Stimulated activated CD4-positive, alpha-beta T cell treated with anti-CD3 and anti-CD28 coated beads, Interleukin-15, amount 100 ng/mL, for 48 hours (primary cell): ENCODE results near the gene MACROD2.
"Not testable (repeated sequence)": the region's sequence is repeated elsewhere in the genome, so short reads cannot be mapped to it uniquely, and the experiment has no call there.

Experiments
- DNase-seq, 2 donors: peaks; one replicate each; pipeline ENCODE4 v3.0.0-alpha.2; 2020; ENCODE audit warnings: low read depth in 2 of 2

Gene MACROD2

DNA sequence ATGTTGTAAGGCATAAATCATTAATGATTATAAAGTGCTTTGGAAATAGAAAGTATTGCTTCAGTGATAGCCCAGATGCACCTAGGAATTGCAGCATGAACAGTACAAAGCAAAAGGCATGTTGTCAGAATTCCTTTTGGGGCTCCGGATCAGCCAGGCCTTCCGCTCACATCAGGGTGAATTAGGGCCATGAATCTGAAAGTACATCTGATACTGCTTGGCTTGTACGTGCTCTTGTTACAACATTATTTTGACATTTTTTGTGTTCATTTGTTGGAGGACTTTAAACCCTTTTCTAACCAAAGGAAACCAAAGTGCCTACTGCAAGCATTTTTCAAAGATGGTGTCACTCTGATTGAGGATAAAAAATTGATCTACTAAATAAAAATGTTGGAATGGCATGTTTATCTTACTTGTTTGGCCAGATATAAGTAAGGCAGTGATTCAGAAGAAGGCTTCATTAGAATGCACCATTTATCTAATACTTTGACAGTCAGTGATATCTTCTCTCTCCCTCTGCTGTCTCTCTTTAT is 1347.7 kb downstream of the MACROD2 start:
- no peak for DNase-seq

DNA sequence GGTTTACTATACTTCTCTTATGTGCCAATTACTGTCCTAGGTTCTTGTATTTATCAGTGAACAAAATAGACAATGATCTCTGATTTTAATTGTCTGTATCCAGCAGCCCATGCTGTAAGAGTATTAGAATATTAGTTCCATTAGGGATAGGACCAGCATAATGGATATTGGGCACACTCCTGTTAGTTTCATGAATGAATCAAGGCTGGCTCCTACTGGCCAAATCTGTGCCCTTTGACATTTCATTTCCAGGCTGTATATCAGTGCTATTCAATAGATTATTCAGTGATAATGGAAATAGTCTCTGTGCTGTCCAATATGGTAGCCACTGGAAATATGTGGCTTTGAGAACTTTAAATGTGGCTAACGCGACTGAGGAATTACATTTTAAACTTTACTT is 1350.0 kb downstream of the MACROD2 start:
- DNase-seq, result no peak

DNA sequence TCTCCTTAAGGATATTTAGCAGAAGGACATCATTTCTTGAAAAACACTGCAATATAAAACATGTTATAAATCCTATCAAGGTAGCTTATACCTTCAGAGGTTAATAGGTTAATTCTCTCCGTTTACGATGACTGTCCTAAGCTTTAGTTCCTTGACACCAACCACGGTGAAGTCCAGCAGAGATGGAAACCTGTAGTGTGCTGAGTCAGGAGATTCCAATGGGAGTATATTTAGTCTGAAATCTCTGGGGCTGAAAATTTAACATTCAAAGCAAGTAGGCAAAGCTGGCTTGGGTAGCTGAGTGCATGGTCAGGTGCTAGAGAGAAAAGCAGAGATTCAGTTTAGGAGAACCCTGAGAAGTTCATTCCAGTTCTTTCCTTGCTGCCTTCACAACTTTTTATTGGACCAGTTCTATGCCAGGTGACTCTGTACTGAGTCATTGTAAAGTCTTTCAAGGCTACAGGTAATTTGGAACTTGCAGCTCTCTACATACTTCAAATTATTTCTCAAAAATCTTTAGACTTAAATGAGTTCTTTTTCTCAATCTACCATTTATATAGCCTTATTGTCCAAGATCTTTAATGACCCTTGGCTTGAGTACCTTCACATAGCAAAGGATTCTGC is 1351.5 kb downstream of the MACROD2 start:
- DNase-seq, result no peak

DNA sequence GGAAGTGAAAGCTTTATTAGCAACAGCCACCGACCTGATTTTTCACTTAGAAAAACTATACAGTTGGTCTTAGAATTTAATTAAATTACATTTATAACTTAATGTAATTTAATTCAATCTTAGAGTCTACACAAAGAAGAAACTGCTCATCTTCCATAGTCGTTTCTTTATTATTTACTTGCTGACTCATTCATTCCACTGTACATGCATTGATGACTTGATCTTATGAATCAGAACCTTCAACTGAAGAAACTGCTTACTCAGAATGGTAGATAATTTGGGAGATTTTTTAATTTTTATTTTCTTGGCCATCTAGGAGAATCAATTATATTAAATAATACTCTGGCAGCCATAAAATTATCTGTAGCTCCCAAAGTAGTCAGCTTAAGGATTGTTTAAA is 1363.7 kb downstream of the MACROD2 start:
- no peak for DNase-seq

DNA sequence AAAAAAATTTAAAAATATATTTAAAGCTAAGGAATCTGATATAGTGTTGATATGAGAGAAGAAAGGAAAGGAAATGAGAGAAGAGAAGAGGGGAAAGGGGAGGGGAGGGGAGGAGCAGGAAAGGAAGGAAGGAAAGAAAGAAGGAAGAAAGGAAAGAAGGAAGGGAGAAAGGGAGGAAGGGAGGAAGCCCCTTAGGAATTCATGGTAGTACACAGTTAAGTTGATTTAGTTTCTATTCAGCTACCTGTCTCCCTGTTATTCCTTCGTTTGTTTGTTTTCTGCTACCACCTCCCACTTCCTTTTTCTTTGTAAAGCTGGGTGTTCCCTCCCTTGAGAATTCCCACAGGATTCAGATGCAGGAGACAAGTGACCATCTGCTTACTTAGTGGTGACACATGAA is 1367.5 kb downstream of the MACROD2 start:
- DNase-seq, result no peak

DNA sequence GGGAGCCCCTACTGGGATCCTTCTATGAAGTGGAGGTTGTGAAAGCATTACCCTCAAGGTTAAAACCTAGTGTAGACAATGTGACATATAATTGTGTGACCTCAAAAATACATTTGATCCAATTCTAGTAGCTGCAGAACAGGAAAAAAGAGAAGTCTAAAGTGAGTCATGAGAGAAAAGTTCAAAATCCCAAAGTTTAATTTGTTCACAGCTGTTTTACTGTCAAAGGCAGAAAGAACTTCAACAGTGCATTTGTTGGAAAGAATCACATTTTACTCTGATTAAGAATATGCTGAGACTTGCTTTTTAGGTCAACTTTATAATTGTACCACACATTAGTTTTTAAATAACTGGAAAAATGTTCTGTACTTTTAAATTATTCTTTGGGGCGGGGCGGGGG is 1369.5 kb downstream of the MACROD2 start:
- DNase-seq, result no peak

DNA sequence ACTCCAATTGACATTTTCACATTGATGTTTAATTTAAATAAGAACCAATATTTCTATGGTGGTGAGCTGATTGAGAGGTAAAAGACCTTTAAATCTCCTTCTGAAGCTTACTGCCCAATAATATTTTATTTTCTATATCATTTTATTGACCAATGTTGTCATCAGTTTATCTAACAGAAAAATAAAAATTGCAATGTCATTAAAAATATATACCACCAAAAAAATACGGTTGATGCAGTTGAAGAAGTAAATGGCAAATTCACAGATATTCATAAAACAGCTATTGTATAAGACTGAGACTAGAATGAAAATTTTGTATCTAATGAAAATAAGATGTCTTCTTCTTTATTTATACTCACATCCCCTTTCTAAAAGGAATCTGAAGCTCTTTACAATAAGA is 1375.1 kb downstream of the MACROD2 start:
- DNase-seq, result no peak

DNA sequence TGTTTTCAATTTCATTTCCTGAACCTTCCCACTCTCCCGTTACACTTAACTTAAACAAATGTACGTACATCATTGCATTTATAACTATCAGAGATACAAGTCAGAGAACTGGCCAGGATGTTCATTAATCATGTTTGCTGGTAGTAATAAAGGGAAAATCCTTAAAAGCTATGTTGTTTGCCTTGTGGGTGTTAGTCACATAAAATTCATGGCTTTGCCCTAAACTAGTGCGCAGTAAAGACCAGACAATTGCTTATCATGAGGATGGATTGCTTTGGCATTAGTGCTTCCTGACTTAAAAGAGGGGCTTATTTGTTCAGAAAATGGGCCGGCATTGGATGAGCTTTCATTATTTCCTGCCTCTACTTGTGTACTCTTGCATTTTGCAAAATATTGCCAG is 1379.4 kb downstream of the MACROD2 start:
- no peak for DNase-seq

DNA sequence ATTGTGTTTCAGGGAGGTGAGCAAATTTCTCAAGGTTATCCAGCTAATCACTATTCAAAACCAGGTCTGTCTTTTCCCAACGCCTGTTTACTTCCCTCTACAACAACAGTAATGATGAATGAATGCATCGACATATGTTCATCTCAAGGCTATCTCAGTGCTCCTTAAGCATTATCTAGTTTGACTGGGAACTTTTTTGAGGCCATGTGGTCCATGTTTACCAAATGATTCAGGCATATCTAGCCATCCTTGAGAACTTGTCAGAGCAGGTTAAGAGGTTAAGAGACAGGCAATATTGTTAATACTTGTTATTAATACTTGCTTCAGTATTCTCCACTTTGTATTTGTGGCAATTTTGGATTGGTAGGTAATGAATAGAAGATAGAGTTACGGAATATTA is 1380.5 kb downstream of the MACROD2 start:
- DNase-seq, result no peak

DNA sequence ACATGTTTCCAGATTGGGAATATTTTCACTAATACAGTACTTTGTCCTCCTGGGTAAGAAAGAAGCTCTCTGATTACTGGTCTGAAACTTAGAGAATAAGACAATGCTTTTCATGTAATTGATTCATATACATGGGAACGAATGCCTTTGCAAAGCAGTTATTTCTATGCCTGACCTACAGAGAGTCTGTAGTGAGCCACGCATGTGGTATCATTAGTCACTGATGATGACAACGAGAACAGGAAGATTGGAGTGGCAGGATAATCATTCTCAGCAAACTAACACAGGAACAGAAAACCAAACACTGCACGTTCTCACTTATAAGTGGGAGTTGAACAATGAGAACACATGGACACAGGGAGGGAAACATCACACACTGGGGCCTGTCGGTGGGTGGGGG is 1382.3 kb downstream of the MACROD2 start:
- DNase-seq, result not testable (repeated sequence)

DNA sequence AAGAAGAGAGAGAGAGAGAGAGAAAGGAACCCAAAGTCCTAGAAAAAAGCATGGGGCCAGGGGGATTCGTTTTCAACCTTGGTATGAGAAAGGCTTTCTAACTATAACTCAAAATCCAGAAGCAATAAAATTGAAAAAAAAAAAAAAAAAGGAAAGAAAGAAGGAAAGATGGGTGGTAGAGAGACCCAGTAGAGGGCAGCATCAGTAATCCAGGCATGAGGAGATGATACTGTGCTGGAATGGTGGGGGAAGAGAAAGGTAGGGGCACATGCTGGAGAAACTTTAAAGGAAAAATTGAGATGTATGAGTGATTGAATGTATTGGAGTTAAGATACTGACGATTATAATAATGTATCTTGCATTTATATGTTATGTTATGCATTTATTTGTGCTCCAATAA is 1382.8 kb downstream of the MACROD2 start:
- DNase-seq, result no peak

DNA sequence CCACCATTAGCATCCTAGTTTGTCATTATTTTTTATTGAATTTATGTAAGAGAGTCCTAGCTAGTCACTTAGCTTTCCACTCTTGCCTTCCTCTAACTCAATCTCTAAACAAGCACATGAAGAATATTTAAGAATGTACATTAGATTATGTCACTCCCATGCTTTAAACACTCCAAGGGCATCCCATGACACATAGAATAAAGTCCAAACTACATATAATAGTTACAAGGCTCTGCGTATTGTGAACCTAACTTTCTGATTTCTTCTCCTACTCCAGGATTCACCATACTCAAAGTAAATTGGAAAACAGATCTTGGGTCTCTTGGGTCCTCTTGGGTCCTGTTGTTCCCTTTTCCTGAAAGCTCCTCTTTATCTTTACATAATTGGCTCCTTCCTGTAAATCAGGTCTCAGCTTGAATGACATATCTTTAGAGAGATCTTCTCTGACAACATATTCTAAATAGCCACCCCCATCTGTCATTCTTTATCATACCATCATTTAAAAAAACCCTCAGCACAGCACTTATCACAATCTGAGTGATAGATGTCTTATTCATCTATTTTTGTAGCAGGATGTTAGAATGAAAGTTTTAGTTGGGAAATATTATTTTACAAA is 1384.5 kb downstream of the MACROD2 start:
- DNase-seq, result no peak

DNA sequence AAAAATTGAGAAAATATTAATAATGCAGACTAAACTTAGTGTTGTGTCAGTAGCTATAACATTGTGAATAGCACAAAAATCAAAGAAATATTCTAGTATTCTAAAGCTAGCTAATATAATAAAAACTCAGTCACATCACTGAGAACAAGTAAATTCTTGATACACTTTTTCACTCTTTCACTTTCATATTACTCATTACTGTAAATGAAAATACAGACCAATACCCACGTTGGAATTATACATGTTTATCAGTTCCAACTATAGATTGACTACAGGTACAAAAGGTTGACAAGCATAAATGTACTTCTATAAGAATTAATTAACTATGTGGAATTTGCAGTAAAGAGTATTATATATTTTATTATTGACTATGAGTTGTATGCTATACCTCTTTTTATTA is 1385.5 kb downstream of the MACROD2 start:
- DNase-seq, result no peak

DNA sequence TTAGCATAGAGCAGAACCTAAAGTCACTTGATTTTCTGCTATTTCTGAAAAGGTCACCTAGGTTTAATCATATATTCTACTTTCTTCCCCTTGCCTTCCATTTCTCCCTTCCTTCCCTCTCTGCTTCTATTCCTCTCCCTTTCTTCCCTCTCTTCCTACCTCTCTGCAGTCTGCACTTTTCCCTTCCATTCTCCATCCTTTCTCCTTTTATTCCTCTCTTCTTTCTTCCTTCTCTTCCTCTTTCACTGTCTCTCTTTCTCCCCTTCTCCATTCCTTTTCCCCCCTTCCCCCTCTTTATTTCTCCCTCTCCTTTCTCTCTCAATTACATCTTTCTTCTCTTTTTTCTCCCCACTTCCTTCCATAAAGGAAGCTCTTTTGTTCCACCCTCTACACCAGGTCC is 1391.9 kb downstream of the MACROD2 start:
- DNase-seq, result no peak

DNA sequence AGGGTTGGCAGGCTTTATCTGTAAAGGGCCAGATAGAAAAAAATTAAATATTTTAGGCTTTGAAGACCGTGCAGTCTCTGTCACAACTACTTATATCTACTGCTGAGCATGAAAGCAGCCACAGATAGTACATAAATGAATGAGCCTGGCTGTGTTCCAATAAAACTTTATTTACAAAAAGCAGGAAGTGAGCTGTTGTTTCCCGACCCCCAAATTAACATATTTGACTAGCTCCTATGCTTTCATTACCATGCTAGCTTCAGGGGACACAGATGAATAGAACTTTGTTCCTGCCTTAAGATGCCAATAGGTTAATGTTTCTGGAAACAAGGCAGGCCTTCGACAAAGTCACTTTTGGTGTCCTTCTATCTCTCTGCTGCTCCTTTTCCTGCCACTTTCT is 1400.1 kb downstream of the MACROD2 start:
- no peak for DNase-seq

DNA sequence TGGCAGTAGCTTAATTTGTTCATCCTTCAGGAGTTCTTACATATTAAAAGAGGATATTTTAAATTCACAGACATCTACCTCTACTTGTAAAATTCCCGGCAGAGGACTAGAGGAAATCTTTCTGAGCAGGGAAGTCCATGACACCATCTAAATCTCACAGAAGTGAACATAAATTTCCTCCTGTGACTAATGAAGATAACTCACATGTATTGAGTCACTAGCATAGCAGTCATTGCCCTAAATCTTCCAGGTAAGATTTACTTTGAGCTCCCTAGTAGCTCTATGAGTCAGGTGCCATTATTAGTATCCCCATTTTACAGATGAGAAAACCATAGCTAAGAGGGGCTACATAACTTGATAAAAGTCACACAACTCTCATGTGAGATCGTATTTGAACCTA is 1400.7 kb downstream of the MACROD2 start:
- DNase-seq, result no peak

DNA sequence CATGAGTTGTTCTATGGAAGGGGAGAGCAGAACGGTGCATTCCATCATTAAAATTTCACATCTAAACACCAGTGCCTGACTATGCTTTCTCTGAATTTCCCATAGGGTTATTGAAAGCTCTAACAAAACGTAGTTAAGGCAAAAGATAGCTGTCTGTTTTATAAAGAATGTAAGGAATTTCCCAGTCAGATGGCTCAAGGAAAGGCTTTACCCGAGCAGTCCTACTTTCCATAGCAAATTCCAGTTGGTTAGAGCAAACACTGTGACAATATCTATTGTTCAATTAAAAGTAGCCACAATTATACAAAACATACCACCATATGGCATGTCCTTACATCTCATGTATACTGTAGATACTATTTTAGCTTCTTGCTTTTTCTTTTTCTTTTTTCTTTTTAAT is 1401.6 kb downstream of the MACROD2 start:
- no peak for DNase-seq

DNA sequence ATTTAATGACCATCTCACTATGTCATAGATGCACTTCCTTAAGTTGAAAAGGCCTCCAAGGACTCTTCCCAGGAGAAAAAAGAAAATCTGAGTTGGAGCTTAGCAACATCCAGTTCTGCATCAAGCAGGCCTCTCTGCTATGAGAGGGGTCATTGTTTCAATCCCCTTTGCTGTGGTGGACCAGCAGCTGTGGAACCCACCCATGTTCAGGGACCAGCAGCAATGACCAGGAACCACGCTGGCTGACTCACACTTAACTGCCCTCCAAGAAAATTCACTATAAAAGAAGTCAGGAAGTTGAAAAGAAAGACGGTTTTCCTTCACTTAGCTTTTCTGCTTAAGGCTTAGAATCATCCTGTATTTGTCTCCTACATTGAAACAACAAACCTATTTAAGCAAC is 1404.5 kb downstream of the MACROD2 start:
- no peak for DNase-seq

DNA sequence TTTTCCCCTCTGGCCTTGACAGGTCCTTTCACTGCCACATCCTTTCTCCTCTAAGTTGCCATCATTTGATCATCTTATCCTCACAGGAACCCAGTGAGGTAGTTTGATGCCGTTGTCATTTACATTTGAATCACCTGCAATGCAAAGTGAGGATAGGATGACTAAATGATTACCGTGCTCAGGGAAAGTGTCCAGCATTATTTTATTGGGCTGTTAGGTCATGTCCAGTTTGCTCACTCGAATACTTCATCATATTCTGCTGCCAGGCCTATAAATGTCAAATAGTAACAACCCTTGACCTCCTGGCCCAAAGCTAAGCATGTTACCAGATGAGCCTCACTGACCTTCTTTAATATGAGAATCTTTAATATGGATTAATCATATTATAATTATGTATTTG is 1410.8 kb downstream of the MACROD2 start:
- no peak for DNase-seq

DNA sequence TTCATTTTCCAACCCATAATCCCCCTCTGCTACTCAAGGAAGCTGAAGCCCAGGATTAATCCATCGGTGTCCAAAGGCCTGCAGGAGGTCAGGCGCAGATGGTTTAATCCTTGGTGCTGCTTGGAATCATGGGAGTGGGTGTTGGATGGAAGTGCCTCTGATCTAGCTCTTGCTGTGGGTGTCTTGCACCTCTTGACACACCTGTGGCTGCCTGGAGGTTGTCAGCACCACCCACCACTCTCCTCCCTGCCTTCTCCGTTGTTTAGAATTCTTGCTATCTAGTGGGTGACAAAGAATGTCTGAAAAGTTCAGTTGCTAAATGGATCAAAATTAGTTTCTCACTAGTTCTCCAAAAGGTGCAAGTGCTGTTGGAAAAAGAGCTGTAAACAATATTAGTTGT is 1416.5 kb downstream of the MACROD2 start:
- DNase-seq, result no peak

DNA sequence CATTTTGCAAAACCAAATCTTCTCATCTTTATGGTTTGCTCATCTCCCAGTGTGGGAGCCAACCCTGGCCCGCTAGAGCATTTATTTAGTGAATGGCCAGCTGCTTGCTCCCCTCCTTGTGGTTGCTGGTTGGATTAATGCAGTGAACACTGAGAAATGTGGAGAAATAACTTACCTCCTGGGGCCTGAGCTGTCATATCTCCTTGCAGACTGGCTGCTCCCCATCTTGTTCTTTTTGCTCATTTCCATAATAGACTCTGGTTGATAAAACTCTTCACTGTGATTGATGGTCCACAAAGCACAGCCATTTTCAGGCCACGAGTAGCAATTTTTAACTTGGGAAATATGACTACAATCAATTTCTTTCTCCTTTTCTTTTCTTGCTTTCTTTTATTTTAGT is 1420.6 kb downstream of the MACROD2 start:
- no peak for DNase-seq

DNA sequence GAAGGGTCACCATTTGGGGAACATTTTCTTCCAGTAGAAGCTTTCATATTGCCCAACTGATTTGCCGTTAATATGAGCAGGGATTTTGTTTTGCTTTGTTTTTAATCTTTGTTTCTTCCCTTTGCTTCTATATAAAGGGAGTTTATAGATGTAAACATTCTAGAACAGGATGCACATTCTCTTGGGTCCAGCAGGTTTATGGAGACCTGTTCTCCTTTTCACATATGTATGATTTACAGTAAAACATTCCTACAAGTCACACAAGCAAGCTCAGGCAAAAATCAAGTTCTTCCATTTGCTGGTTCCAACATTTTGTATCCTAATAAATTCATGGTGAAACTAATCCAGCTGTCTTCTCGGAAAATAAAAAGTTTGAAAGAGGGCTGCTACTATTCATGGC is 1424.5 kb downstream of the MACROD2 start:
- no peak for DNase-seq

DNA sequence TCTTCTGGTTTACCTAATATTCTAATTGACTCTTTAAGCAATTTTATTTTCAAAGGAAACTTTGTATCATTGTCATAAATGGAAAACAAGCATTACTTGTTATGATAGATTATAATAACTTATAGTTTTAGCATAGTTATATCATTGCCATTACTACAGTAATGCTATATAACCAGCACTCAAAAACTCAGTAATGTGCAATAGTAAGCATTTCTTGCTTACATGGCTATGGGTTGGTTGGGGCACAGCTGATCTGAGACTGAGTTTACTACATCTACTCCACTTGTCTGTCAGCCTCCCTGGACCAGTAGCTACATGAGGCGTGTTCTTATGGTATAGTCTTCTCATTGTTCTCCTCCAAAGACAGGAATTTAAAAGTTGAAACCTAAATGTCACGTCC is 1427.7 kb downstream of the MACROD2 start:
- no peak for DNase-seq

DNA sequence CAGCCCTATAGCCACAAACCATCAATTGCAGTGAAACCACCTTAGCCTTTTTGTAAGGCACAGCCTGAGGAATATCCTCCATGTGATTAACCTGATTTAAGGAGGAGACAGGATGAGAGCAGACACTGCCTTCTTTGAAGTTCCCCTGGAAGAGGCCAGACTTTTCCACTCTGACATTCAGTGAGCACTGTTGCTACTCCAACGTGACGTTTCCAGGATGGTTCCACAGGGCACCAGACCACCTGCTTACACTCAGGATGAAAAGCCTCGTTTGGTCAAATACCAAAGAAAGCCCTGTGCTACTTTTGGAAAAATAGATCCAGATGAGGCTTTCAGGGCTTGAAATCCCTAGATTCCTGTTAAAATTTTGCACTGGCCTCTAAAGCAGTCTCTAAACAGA is 1444.2 kb downstream of the MACROD2 start:
- no peak for DNase-seq
